GM12878 (cell line): Measurements from ENCODE around the gene RHCG. TPM values are rescaled to one million over a fixed set of nuclear protein-coding genes. Genes with fewer than 3 reads are reported as not detected.

Experiments
- ATAC-seq: fragments of 200-7000 bp; cut with Tn5 transposase; 3 replicates; pipeline ENCODE4 v1.9.1; 2020; ENCODE audit warnings: mild to moderate bottlenecking, moderate library complexity
- BruUV-seq: library from RNA; stranded (reverse); fragments of 400-500 nt; replicated peaks from 2 replicates; lab custom pipeline; 2021; lab: Mats Ljungman, UMichigan
- CTCF ChIA-PET: fragments of 300-600 bp; sonication (Branson Sonifier 250); formaldehyde crosslinking; extraction: SDS; loops from one replicate; lab custom pipeline; 2021; ENCODE audit warnings: inconsistent platforms; lab: Yijun Ruan, JAX
- POLR2A ChIA-PET: fragments of 350-600 bp; formaldehyde crosslinking; extraction: SDS; loops from one replicate; lab custom pipeline; 2021; ENCODE audit warnings: inconsistent platforms; lab: Charles Lee
- RAD21 ChIA-PET: fragments of 300-600 bp; sonication (Branson Sonifier 250); formaldehyde crosslinking; loops from one replicate; lab custom pipeline; 2023; ENCODE audit warnings: antibody characterized with exemption; ENCODE audit not compliant: unreplicated experiment; lab: Charles Lee
- SMC1A ChIA-PET: fragments of 300-600 bp; sonication (Branson Sonifier 250); formaldehyde crosslinking; loops from one replicate; lab custom pipeline; 2023; ENCODE audit not compliant: unreplicated experiment, uncharacterized antibody; lab: Charles Lee
- DNase-seq: peaks from one replicate; pipeline ENCODE4 v3.0.0-alpha.2; 2011; ENCODE audit warnings: low read depth, low spot score
- FAIRE-seq: peaks from 3 replicates; lab custom pipeline; 2011; peaks lifted over from hg19 to GRCh38; lab: Jason Lieb, UNC
- H2AFZ ChIP-seq: 2 replicates; pipeline ENCODE4 v1.6.0; 2011; ENCODE audit warnings: low read depth, low read length, control low read depth; ENCODE audit not compliant: control insufficient read depth
- H3K27ac ChIP-seq: 2 replicates; pipeline ENCODE4 v1.5.1; 2011; ENCODE audit warnings: control low read depth; ENCODE audit not compliant: control insufficient read depth, insufficient read depth
- H3K27me3 ChIP-seq, 2 experiments: replicated peaks in 1 of 2; 2 replicates each; pipeline versions ENCODE4 v1.6.0 to v1.6.1; 2011; ENCODE audit warnings: low read length in 1 of 2; ENCODE audit not compliant: control insufficient read depth in 2 of 2, insufficient read depth in 2 of 2
- H3K36me3 ChIP-seq, 2 experiments: 2 replicates each; pipeline ENCODE4 v1.5.1; 2011; ENCODE audit warnings: low read length in 1 of 2; ENCODE audit not compliant: control insufficient read depth in 2 of 2, insufficient read depth in 2 of 2
- H3K4me1 ChIP-seq: 2 replicates; pipeline ENCODE4 v1.6.1; 2011; ENCODE audit warnings: mild to moderate bottlenecking, low read length, moderate library complexity, mixed read lengths; ENCODE audit not compliant: control insufficient read depth, insufficient read depth
- H3K4me2 ChIP-seq: 2 replicates; pipeline ENCODE4 v1.6.0; 2011; ENCODE audit warnings: control low read depth; ENCODE audit not compliant: control insufficient read depth, insufficient read depth
- H3K4me3 ChIP-seq: fragments of 200-600 bp; sonication (generic); 2 replicates; pipeline ENCODE4 v1.5.1; 2016
- H3K79me2 ChIP-seq: 2 replicates; pipeline ENCODE4 v1.6.0; 2011; ENCODE audit warnings: low read length; ENCODE audit not compliant: control insufficient read depth, insufficient read depth
- H3K9ac ChIP-seq: 2 replicates; pipeline ENCODE4 v1.8.0; 2011; ENCODE audit warnings: low read length, control low read depth, mixed read lengths; ENCODE audit not compliant: control insufficient read depth, insufficient read depth
- H3K9me3 ChIP-seq: replicated peaks from 3 replicates; pipeline ENCODE4 v1.5.1; 2011; ENCODE audit warnings: mild to moderate bottlenecking, low read length; ENCODE audit not compliant: control insufficient read depth, insufficient read depth
- H4K20me1 ChIP-seq: 2 replicates; pipeline ENCODE4 v1.6.0; 2011; ENCODE audit not compliant: control insufficient read depth, insufficient read depth
- BHLHE40 ChIP-seq, 2 experiments: fragments of 450-650 bp in 1 of 2; IDR thresholded peaks; 2 replicates each; pipeline ENCODE4 v1.6.1; 2011 to 2017; ENCODE audit warnings: low read depth in 2 of 2, borderline replicate concordance in 1 of 2, improper control_type of control experiment in 1 of 2, low read length in 1 of 2, mild to moderate bottlenecking in 1 of 2
- CBX3 ChIP-seq: fragments of 200-600 bp; sonication (generic); IDR thresholded peaks from 2 replicates; pipeline ENCODE4 v1.6.1; 2016; ENCODE audit warnings: low read depth, borderline replicate concordance
- DPF2 ChIP-seq: fragments of 450-650 bp; IDR thresholded peaks from 2 replicates; pipeline ENCODE4 v1.6.1; 2017; ENCODE audit warnings: mild to moderate bottlenecking
- KAT2A ChIP-seq: conservative IDR thresholded peaks from 2 replicates; pipeline ENCODE4 v1.6.1; 2011; ENCODE audit warnings: low read depth, low read length; ENCODE audit not compliant: control insufficient read depth
- RELA ChIP-seq: fragments of 450-650 bp; IDR thresholded peaks from 2 replicates; pipeline ENCODE4 v1.8.0; 2014; ENCODE audit warnings: borderline replicate concordance; ENCODE audit not compliant: partially characterized antibody
- RFX5 ChIP-seq: IDR thresholded peaks from 2 replicates; pipeline ENCODE4 v1.6.1; 2011; ENCODE audit warnings: low read depth, low read length, improper control_type of control experiment
- TCF3 ChIP-seq: IDR thresholded peaks from 2 replicates; pipeline ENCODE4 v1.6.1; 2012; ENCODE audit warnings: low read depth, mild to moderate bottlenecking, low read length, borderline replicate concordance; ENCODE audit not compliant: insufficient read depth
- ZNF384 ChIP-seq: IDR thresholded peaks from 2 replicates; pipeline ENCODE4 v1.6.1; 2012; ENCODE audit warnings: low read depth, mild to moderate bottlenecking, low read length, improper control_type of control experiment, borderline replicate concordance
- ZSCAN29 ChIP-seq: fragments of 450-650 bp; IDR thresholded peaks from 2 replicates; pipeline ENCODE4 v1.6.1; 2017; ENCODE audit warnings: mild to moderate bottlenecking, moderate library complexity
- WGBS: methylation state at CpG from one replicate; pipeline ENCODE4 v1.1.6; 2016; ENCODE audit warnings: low lambda C conversion rate; ENCODE audit not compliant: insufficient replicate concordance, insufficient coverage; ENCODE audit errors: missing lambda C conversion rate; 5-methylcytosine and 5-hydroxymethylcytosine counted together
- in situ Hi-C: fragments of 300-500 bp; cut with MboI; formaldehyde crosslinking; loops from 9 replicates; pipeline ENCODE4 v1.14.3; 2018; ENCODE audit warnings: mixed read lengths
- intact Hi-C: fragments of 100-400 bp; cut with micrococcal nuclease; formaldehyde crosslinking; loops from one replicate; pipeline ENCODE4 v1.14.2; 2022; ENCODE audit not compliant: unreplicated experiment
- polyA plus RNA-seq, 11 experiments: library from polyadenylated mRNA; depleted of rRNA in 4 of 11; unstranded in 6 of 11; stranded (reverse) in 5 of 11; fragments of >200 nt; fragmentation: Nextera tagmentation in 4 of 11; fragmentation: Illumina TruSeq in 1 of 11; extraction: Ambion mirVana in 4 of 11; extraction: Trizol in 1 of 11; gene quantifications; 1 replicate in 1 of 11; 2 replicates in 10 of 11; pipeline versions ENCODE4 v1.2.1 to v1.2.3, GENCODE V29; 2011 to 2016; ENCODE audit warnings: inconsistent platforms in 2 of 11, missing spikeins in 2 of 11, low read depth in 1 of 11
- total RNA-seq, 4 experiments: library from RNA; depleted of rRNA in 3 of 4; stranded (reverse); fragments of >200 nt in 3 of 4; fragmentation: Illumina TruSeq in 1 of 4; extraction: Trizol in 1 of 4; gene quantifications; 2 replicates each; pipeline versions ENCODE4 v1.2.1 to v1.2.3, GENCODE V29; 2013 to 2021
- TF ChIP-seq, protein P1 (sequence below): fragments of 450-650 bp; formaldehyde crosslinking; IDR thresholded peaks from 2 replicates; pipeline ENCODE4 v1.5.0; 2022; ENCODE audit warnings: mild to moderate bottlenecking, missing genetic modification characterization
- TF ChIP-seq, protein P2 (sequence below): fragments of 450-650 bp; formaldehyde crosslinking; IDR thresholded peaks from 2 replicates; pipeline ENCODE4 v1.4.0; 2022; ENCODE audit warnings: mild to moderate bottlenecking, moderate library complexity

RHCG gene
- total and polyA plus RNA-seq, 10 of the 15 experiments (the other 5 are each of a cell fraction or from before 2014, with no cell fraction given), result 0.05 to 0.11 TPM; not detected in 8

DNA sequence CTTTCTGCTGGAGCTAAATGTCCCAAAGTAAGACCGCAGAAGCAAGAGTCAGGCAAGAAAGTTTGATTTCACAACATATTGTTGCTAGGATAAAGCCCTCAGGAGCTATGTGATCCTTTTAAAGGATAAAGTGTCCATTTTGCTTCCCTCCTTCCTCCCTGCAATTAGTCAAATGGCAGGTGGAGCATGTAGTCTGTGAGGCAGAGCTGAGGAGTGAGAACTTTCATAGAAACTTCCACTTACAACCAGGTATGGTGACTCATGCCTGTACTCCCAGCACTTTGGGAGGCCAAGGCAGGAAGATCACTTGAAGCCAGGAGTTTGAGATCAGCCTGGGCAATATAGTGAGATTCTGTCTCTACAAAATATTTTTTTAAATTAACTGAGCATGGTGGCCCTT is 25.2 kb upstream of the RHCG start:
- ATAC-seq, result no peak
- Histone ChIP-seq H3K79me2 (no peaks in the 10 kb centered on the region), H2AFZ (no peak overlapping the region), H3K4me3 (no peak overlapping the region), H3K9me3 (no peaks in the 10 kb centered on the region; the same call in 2 of the 3 replicates), H3K27me3 (no peaks in the 10 kb centered on the region; a peak in 1 of 4 replicates), H3K27ac (no peak overlapping the region), H3K4me2 (no peak overlapping the region), H3K36me3 (no peaks in the 10 kb centered on the region), H3K9ac (no peak overlapping the region), H4K20me1 (no peaks in the 10 kb centered on the region), H3K4me1 (no peaks in the 10 kb centered on the region; the same call in none of the 2 replicates)
- CTCF ChIA-PET, result no interaction called here
- intact Hi-C loops (no loop called here), in situ Hi-C loops (no loop called here)
- DNase-seq, result no peak
- WGBS, result 95% methylated on average over 1 of the region's 1 CpG
- BruUV-seq, result no TSS peak
- FAIRE-seq, result peak; percentile 13
- SMC1A ChIA-PET, result interaction anchor here (0.7 to 1.0 kb wide), 2 partner anchors 18 to 49 kb away, joined by 3 read pairs; no protein-coding TSS in a partner anchor
- RAD21 ChIA-PET, result no interaction called here
- TF ChIP-seq ZSCAN29 (no peak), ZNF384 (no peak)
- POLR2A ChIA-PET, result interaction anchor here (0.6 kb wide), 1 partner anchor 27 kb away, joined by 4 read pairs; no protein-coding TSS in a partner anchor

DNA sequence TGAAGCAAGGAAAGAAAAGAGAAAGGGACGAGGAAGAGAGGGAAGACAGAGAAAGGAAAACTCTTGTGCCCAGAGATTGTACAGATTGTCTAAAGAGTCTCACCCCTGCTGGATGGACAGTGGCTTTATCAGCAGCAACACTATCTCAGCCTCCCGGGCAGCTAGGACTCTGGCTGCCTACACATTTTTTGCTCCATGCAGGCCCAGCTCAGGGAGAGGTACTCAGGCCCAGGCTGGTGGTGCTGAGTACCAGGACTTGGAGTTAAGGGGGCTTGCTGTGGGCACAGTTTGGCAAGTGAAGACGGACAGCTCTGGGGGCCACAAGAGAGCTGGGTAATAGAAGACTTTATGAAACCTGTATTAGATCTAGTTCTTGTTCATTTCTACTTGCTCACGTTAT is 19.1 kb upstream of the RHCG start:
- ChIA-PET SMC1A (no interaction called here), RAD21 (no interaction called here), POLR2A (no interaction called here), CTCF (interaction anchor here (1.1 kb wide), 1 partner anchor 44 kb away, joined by 3 read pairs; no protein-coding TSS in a partner anchor)
- DNase-seq (no peak), FAIRE-seq (no peak), ATAC-seq (no peak)
- H2AFZ ChIP-seq, result no peak overlapping the region
- no peak overlapping the region for H3K9ac ChIP-seq
- no TSS peak for BruUV-seq
- H3K4me3 ChIP-seq, result no peak overlapping the region
- WGBS, result 29% methylated on average over 4 of the region's 4 CpGs
- intact Hi-C loops (no loop called here), in situ Hi-C loops (no loop called here)
- no peak overlapping the region for H3K27ac ChIP-seq
- no peaks in the 10 kb centered on the region for H3K79me2 ChIP-seq
- no peaks in the 10 kb centered on the region for H4K20me1 ChIP-seq
- no peaks in the 10 kb centered on the region for H3K9me3 ChIP-seq
- H3K4me1 ChIP-seq, result no peaks in the 10 kb centered on the region
- no peaks in the 10 kb centered on the region; a peak in 1 of 4 replicates for H3K27me3 ChIP-seq
- no peak overlapping the region for H3K4me2 ChIP-seq
- H3K36me3 ChIP-seq, result no peaks in the 10 kb centered on the region
- TF ChIP-seq, protein P1, sequence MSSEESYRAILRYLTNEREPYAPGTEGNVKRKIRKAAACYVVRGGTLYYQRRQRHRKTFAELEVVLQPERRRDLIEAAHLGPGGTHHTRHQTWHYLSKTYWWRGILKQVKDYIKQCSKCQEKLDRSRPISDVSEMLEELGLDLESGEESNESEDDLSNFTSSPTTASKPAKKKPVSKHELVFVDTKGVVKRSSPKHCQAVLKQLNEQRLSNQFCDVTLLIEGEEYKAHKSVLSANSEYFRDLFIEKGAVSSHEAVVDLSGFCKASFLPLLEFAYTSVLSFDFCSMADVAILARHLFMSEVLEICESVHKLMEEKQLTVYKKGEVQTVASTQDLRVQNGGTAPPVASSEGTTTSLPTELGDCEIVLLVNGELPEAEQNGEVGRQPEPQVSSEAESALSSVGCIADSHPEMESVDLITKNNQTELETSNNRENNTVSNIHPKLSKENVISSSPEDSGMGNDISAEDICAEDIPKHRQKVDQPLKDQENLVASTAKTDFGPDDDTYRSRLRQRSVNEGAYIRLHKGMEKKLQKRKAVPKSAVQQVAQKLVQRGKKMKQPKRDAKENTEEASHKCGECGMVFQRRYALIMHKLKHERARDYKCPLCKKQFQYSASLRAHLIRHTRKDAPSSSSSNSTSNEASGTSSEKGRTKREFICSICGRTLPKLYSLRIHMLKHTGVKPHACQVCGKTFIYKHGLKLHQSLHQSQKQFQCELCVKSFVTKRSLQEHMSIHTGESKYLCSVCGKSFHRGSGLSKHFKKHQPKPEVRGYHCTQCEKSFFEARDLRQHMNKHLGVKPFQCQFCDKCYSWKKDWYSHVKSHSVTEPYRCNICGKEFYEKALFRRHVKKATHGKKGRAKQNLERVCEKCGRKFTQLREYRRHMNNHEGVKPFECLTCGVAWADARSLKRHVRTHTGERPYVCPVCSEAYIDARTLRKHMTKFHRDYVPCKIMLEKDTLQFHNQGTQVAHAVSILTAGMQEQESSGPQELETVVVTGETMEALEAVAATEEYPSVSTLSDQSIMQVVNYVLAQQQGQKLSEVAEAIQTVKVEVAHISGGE, result no peak
- no peak for TF ChIP-seq BHLHE40 (IDR thresholded peaks at IDR 0.05; ENCODE audit: borderline replicate concordance in 1 of 2, low read depth in 2 of 2, low read length in 1 of 2)
- no peak for TF ChIP-seq TCF3
- TF ChIP-seq KAT2A, result no peak
- no peak for TF ChIP-seq DPF2
- TF ChIP-seq RELA, result no peak
- TF ChIP-seq, protein P2, sequence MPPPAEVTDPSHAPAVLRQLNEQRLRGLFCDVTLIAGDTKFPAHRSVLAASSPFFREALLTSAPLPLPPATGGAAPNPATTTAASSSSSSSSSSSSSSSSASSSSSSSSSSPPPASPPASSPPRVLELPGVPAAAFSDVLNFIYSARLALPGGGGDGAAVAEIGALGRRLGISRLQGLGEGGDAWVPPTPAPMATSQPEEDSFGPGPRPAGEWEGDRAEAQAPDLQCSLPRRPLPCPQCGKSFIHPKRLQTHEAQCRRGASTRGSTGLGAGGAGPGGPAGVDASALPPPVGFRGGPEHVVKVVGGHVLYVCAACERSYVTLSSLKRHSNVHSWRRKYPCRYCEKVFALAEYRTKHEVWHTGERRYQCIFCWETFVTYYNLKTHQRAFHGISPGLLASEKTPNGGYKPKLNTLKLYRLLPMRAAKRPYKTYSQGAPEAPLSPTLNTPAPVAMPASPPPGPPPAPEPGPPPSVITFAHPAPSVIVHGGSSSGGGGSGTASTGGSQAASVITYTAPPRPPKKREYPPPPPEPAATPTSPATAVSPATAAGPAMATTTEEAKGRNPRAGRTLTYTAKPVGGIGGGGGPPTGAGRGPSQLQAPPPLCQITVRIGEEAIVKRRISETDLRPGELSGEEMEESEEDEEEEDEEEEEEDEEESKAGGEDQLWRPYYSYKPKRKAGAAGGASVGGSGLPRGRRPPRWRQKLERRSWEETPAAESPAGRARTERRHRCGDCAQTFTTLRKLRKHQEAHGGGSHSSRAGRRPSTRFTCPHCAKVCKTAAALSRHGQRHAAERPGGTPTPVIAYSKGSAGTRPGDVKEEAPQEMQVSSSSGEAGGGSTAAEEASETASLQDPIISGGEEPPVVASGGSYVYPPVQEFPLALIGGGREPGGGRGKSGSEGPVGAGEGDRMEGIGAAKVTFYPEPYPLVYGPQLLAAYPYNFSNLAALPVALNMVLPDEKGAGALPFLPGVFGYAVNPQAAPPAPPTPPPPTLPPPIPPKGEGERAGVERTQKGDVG (CRISPR knock-in tag), result no peak
- no peak for TF ChIP-seq RFX5
- TF ChIP-seq CBX3, result no peak
